HEK293T (cell line): ENCODE results near the gene PSMD9.

Experiments used
- CTBP1 ChIP-seq: fragments of 450-650 bp; IDR thresholded peaks from 2 replicates; pipeline ENCODE4 v1.6.1; 2016; ENCODE audit warnings: borderline replicate concordance
- FOXK2 ChIP-seq: fragments of 450-650 bp; IDR thresholded peaks from 2 replicates; pipeline ENCODE4 v1.6.1; 2016; ENCODE audit warnings: mild to moderate bottlenecking
- FOXM1 ChIP-seq: fragments of 450-650 bp; IDR thresholded peaks from 2 replicates; pipeline ENCODE4 v1.6.1; 2017; ENCODE audit warnings: mild to moderate bottlenecking, borderline replicate concordance
- HDGF ChIP-seq: fragments of 450-650 bp; IDR thresholded peaks from 2 replicates; pipeline ENCODE4 v1.6.1; 2017; ENCODE audit warnings: antibody characterized with exemption, borderline replicate concordance
- NFRKB ChIP-seq: fragments of 450-650 bp; IDR thresholded peaks from 2 replicates; pipeline ENCODE4 v1.6.1; 2016; ENCODE audit warnings: mild to moderate bottlenecking, moderate library complexity
- SP1 ChIP-seq: fragments of 450-650 bp; IDR thresholded peaks from 2 replicates; pipeline ENCODE4 v1.6.1; 2017

DNA sequence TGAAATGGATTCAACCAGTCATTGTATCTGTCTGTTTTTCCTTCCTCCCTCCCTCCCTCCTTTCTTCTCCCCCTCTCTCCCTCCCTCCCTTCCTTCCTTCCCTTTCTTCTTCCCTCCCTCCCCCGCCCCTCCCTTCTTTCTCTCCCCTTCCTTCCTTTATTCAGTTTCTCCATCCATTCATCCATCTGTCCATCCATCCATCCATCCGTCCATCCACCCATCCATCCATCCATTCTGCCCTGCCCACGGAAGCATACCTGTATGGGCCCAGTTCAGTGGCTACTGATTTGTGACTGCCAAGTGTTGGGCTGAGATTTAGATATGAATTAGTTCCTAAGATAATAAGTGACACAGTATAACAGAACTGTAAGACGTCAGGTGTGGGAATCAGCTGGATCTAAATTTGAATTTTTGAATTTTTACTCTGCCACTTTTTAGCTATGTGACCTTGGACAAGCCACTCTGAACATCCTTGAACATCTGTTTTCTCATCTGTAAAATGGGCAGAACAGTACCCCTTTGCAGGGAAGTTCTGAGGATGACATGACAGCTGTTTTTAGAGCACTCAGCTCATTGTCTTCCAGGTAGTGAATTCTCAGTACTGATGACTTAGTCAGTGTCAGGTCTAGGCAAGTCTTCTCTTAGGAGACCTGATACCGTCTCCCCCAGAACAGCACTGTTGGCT is 72.7 kb downstream of the PSMD9 start:
- TF ChIP-seq FOXM1, result no peak
- no peak for TF ChIP-seq SP1
- TF ChIP-seq NFRKB, result no peak
- no peak for TF ChIP-seq CTBP1
- TF ChIP-seq FOXK2, result no peak
- no peak for TF ChIP-seq HDGF
